GM19463 (cell line): ENCODE measurements around the gene CABP1.

Source experiments
- ATAC-seq: cut with Tn5 transposase; IDR thresholded peaks from one replicate; pipeline ENCODE4 v1.9.1; 2021; ENCODE audit warnings: mild to moderate bottlenecking, moderate library complexity; ENCODE audit not compliant: unreplicated experiment

CABP1 gene

DNA sequence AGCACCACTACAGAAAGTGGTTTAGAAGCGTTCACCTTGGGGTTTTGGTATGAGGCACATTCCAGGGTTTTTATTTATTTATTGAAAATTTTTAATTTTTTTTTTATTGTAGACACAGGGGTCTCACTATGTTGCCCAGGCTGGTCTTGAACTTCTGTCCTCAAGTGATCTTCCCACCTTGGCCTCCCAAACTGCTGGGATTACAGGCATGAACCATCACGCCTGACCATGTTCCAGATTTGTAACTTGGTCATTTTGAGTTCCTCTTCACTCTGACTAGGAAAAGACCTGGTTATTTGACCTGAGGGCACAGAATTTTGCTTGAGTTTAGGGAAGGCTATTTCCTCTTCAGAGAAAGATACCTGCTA is 49.6 kb downstream of the CABP1 start:
- ATAC-seq = no peak

DNA sequence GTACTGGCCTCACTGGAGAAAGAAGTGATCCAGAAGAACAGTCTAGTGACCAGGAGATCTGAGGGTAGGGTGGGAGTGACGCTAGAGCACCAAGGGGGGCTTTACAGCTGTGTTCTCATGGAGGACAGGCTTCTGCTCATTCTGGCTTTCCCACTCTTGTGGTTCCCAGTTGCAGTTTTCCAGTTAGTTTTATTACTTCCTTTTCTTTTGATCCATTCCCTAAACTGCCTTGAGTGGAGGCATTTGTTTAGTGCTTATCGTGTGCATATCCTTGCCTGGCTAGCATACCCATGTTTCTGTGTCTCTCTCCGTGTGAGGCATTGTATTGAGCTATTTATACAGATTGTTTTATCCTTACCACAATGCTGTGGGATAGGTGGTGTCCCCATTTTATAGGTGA is 50.6 kb downstream of the CABP1 start:
- ATAC-seq = no peak

DNA sequence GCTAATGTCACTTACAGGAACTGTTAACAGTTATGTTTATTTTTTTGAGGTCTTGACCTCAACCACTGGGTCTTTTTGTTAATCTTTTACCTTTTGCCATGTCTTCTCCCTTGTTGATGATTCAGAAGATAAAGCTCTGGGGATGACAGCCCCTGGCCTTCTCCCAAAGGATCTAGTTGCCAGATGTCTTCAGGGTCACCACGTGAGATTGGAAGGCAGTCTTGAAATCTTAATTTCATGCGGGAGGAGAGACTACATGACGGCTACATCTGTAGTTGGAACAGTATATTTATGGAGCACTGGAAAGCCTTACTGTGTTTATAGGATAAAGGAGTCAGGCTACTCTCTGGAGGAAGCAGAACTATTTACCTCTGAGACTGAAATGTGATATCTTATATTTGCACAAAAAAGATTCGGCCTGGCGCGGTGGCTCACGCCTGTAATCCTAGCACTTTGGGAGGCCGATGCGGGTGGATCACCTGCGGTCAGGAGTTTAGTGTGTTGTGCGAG is 52.2 kb downstream of the CABP1 start:
- no peak for ATAC-seq

DNA sequence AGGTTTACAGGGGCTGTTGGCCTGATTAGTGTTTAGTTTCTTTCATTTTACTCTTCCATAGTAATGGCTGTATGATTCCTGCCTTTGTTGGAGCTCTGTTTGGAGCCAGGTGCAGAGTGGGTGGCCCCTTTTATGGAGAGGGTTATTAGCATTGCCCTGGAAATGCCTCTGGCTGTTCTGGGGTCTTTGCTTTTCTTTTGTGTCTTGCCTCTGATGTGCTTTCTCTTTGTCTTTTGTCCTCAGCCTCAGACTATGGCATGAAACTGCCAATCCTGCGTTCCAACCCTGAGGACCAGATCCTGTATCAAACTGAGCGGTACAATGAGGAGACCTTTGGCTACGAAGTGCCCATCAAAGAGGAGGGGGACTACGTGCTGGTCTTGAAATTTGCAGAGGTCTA is 53.4 kb downstream of the CABP1 start:
- ATAC-seq = no peak

DNA sequence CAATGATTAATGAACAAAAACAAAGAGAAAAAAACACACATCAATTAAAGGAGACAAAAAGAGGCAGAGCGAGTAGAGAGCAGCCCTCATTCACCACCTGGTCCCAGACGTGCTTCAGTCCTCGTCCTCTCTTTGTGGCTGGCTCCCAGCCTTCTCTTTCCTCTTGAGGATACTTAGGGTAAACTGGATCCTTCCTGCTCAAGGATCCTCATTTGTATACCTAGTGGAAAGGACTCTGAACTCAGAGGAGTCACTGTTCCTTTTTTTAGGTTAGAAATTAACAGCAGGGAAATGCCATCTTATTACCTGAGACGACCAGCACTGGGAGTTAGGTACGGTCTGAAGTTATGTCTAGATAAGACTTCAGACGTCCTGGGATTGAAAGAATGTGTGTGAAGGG is 56.2 kb downstream of the CABP1 start:
- ATAC-seq = no peak

DNA sequence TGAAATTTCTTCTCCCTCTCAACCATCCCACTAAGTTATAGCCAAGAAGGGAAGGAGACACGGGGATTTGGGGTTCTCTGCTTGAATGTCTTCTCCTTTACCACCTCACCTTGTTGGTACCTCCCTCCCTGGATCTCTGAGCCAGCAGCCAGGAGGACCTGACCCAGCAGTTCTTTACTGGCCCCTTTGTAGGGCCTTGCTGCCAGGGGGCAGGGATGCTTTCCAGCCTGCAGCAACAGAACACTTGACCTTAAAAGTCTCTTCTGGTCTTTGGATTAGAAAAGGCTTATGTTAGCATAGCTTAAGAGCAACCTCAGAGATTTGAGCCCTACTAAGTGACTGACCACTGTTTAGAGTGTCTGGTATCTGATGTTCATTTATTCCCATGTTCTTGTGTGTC is 56.9 kb downstream of the CABP1 start:
- no peak for ATAC-seq

DNA sequence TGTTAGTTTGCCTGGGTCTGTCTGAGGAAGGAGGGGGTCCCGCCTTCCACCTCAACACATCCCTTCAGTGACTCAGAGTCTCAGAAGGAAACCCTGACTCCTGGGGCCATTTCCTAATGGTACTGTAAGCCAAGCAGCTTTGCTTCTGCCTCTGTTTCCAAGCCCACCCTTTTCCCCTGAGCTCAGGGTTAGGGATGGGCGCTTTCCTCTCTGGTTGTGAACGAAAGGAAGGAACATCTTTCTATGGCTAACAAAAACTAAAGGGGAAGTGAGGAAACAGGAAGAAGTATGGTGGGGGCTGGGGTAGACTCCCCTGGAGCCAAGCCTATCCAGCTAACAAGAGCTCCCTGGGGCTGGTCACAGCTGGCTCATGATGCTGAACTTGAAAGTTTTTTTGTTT is 58.2 kb downstream of the CABP1 start:
- ATAC-seq = no peak

DNA sequence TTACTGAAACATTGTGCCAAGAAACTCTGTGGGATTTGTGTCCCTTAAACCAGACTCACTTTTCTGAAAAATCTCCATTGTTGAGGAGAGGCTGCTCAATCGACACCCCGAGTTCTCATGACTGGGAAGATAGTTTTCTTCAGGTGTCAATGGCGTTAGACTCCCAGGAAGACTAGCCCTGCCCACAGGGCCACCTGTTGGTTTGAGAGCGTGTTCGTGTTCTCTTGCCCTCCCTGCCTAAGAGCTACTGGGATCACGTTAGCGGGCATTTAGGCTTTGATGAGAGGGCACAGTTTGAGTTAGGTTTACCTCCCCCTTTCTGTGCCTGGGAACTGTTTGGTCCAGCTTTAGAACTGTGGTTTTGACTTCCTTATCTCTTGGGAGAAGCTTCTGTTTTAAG is 59.1 kb downstream of the CABP1 start:
- no peak for ATAC-seq

DNA sequence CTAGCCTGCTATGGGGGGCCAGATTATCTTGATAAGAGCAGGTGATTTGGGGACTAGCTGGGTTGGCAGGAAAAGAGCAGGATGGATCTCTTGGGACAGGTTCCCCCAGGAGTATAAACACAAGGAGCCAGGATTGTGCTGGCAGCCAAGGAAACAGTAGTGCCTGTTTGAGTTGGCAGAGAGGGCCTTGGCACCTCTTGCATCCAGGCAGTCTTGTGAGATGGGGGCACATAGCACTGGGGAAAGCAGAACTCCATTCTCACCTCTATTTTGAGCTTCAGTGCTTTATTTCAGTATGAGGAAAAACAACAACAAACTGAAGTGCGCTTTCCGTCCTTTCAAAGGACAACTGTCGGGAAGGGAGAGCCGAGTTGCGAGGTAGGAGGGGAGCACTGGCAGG is 60.5 kb downstream of the CABP1 start:
- no peak for ATAC-seq

DNA sequence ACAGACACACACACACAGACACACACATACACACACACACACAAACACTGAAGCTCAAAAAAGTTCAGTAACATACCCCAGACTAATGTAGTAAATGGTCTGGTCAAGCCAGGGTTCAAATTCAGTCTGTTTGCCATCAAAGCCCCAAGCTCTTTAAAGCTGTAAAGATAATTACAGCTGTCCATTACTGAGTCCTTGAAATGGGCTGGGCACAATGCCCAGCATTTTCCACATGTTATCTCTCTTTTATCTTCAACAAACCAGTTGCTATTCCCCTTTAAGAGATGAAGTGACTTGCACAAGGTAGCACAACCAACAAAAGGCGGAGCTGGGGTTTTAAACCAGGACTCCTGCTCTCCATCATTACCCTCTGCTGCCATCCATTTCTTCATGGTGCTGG is 62.2 kb downstream of the CABP1 start:
- ATAC-seq = no peak

DNA sequence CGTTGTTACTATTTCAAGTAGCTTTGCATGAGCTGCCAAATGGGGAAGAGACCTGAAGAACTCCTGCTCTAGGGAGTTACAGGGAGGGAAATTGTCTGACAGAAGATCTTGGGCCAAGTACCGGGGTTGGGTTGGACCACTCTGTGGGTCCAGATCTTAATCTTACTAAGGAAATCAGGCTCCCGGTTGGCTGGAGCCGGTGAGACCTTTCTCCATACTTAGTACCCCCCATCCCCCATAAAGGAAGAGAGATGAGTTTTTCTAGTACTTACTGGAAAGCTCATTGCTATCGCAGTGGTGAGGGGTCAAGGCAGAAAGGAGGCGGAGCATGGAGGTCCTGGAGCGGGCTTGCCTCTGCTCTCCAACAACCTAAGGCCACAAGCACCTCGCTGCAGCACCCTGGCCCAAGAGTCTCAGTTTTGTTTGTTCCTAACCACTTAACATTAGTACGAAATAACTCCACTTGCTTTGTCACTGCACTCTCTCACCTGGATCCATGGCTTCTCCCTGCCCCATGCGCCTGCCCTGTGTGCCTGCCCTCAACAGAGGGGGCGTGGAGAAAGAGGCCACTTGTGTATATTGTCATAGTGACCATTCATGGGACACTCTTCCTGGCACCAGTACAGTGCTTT is 63.0 kb downstream of the CABP1 start:
- no peak for ATAC-seq

DNA sequence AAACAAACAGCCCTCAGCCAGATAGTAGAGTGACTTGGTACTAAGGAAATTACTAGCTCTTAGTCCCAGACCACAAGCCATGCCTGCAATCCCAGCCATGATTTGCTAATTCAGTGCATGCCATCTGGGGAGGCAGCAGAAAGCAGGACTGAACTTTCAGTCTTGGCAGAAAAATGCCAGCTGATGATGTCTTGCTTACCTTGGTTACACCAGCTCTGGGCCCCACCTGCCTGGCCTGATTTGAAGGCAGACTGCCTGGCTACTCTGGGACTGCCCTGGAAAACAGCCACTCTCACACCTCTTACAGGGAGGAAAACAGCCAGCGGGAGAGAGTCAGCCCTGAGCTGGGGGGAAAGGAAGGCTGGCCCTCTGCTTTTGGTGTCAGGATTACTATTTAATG is 65.2 kb downstream of the CABP1 start:
- ATAC-seq = no peak

DNA sequence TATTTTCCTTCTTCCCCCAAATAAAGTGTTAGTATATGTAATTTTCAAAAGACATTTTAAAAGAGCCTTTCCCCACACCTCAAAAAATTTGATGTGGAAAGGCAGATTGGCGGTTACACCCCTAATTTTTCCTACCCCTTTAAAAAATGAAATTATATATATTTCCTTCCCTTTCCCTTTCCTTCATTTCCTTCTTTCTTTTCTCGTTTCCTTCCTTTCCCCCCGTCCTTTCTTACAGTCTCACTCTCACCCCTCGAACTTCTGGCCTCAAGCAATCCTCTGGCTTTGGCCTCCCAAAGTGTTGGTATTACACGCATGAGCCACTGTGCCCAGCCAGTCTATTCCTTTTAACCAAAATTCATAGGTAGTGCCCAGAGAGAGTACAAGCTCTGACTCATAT is 65.6 kb downstream of the CABP1 start:
- no peak for ATAC-seq

DNA sequence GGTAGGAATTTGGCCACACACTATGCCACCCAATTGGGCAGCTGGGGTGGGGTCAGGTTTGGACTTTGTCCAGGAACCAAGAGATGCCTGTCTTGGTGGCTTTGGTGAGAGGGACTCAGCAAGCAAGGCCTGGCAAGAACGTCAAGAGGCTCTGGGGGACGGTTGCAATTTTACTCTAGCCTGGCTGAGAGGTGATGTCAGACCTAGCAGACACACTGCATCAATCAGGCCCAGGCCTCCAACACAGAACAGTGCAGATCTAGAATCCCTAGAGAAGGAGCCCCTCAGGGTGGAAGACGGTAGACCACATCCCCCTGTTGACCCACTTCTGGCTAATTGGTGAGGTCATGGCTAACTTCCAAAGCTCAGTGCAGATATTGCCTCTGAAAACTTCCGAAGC is 68.2 kb downstream of the CABP1 start:
- no peak for ATAC-seq

DNA sequence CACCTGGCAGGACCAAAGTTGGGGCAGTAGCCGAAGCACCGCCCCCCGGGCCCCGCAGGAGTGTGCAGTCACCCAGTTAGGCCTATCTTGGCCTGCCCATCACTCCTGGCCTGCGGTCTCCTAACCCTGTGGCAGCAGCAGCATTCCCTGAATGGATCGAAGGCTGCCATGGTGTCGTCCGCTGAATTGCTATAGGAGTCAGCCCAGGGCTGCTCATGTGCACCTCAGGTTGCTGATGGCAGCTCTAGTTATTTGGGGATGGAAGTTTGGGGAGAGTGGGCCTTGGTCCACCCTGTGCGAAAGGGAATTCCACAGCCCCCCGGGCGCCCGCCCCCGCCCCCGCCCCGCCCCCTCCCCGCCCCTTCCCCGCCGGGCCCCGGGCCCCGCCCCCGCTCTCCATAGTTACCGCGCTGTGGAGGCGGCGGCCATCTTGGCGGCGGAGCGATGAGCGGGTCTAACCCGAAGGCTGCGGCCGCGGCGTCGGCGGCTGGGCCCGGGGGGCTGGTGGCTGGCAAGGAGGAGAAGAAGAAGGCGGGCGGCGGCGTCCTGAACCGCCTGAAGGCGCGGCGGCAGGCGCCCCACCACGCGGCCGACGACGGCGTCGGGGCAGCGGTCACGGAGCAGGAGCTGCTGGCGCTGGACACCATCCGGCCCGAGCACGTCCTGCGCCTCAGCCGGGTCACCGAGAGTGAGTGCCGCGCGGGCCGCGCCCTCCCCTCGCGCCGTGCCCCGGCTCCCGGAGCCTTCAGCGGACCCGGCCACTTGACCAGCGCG is 69.8 kb downstream of the CABP1 start, which contains the start of gene UNC119B:
Gene UNC119B, plus strand, starts transcription at position 428 of the 774 bp plus-strand sequence. Its CDS starts 17 bp downstream, at position 445.
- ATAC-seq = peak; percentile 70

DNA sequence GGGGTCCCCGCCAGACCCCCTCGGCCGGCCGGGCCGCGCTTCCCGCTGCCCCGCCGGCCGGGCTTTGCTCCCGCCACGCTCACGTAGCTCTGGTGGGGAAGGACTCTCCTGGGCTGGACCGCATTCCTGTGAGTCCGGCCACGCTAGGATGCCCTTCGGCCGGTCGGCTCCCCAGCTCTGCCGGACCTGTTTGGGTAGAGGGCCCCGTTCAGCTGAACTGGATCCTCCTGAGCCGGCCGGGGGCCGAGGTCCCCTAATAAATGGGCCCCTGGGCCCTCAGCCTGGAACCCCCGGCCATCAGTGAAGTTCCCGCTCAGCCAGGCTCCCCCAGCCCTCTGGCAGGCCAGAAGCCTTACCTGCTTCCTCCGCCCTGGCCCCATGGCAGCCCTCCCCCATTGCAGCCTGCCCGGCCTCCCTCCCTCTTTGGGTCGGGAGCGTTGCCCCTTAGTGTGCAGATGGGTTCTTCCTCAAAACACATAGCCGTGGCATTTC is 70.4 kb downstream of the CABP1 start:
- peak; percentile 27 for ATAC-seq

DNA sequence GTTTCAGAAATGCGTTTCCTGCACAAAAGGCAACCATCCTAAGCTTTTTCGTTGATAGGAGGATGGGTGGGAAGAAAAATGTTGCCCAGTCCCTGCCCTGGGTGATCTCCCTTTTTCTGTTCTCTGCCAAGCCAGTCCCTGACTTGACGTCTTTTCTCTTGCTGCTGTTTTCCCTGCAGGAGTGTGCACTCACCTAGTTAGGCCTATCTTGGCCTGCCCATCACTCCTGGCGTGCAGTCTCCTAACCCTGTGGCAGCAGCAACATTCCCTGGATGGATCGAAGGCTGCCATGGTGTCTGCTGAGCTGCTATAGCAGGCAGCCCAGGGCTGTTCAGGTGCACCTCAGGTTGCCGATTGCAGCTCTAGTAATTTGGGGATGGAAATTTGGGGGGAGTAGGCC is 71.0 kb downstream of the CABP1 start:
- no peak for ATAC-seq

DNA sequence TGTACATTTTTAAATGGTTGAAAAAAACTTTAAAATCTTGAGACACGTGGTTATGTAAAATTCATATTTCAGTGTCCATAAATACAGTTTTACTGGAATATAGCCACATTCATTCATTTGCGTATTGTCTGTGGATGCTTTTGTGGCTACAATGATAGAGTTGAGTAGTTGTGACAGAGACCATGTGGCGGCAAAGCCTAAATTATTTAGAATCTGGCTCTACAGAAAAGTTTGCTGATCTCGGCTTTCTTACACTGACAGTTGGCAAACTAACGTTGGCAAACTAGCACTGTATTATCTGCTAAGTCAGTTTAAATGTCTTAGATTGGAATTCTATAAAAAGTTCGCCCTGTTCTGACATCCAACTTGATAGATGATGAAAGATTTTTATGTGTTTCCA is 72.2 kb downstream of the CABP1 start:
- ATAC-seq = no peak

DNA sequence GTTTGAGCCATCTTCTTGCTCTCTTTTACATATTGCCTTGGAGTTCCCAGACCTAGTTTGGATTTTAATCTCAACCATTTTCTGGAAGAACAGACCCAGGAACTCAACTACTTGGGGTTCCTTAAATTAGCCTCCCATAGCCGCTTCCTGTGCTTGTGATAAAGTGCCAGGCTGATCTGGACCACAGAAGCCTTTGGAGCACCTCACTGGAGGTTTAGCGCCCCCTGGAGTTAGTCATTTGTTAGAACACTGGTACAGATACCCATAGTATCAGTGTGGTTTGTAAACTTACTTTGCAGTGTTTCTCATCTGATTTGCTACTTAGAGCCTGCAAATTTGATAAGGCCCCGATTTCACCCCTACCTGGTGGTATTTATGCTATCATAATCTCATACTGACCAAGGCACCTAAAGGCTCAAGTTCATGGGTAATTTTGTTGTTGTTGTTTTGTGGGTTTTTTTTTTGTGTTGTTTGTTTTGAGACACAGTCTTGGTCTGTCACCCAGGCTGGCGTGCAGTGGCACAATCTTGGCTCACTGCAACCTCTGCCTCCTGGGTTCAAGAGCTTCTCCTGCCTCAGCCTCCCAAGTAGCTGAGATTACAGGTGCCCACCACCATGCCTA is 73.5 kb downstream of the CABP1 start:
- ATAC-seq = no peak
